K562 (cell line): Measurements from ENCODE around the gene HYPK.
"Not testable (repeated sequence)": the region's sequence is repeated elsewhere in the genome, so short reads cannot be mapped to it uniquely, and the experiment has no call there.

Experiments
- NCOA6 ChIP-seq: fragments of 450-650 bp; IDR thresholded peaks from 2 replicates; pipeline ENCODE4 v1.6.1; 2017; ENCODE audit warnings: mild to moderate bottlenecking
- PATZ1 ChIP-seq: fragments of 250-450 bp; sonication (Bioruptor Pico); IDR thresholded peaks from 2 replicates; pipeline ENCODE4 v1.5.0; 2020; ENCODE audit warnings: mild to moderate bottlenecking, borderline replicate concordance
- POLR2A ChIP-seq: fragments of 450-650 bp; conservative IDR thresholded peaks from 2 replicates; pipeline ENCODE4 v1.6.1; 2016
- POLR3G ChIP-seq: IDR thresholded peaks from 2 replicates; pipeline ENCODE4 v1.6.1; 2011; ENCODE audit not compliant: insufficient read length, insufficient replicate concordance; ENCODE audit errors: extremely low read depth
- TF ChIP-seq, protein P1 (sequence below): sonication (generic); formaldehyde crosslinking; IDR thresholded peaks from 2 replicates; pipeline ENCODE4 v1.8.0; 2022; ENCODE audit warnings: mild to moderate bottlenecking, missing genetic modification reagents

GRCh38 chr15:43829951-43830540 lies 29.6 kb downstream of the HYPK start:
- not testable (repeated sequence) for TF ChIP-seq POLR2A; PATZ1 (CRISPR knock-in tag); POLR3G; NCOA6
- TF ChIP-seq, protein P1, sequence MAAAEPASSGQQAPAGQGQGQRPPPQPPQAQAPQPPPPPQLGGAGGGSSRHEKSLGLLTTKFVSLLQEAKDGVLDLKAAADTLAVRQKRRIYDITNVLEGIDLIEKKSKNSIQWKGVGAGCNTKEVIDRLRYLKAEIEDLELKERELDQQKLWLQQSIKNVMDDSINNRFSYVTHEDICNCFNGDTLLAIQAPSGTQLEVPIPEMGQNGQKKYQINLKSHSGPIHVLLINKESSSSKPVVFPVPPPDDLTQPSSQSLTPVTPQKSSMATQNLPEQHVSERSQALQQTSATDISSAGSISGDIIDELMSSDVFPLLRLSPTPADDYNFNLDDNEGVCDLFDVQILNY (CRISPR knock-in tag): not testable (repeated sequence)
